Activated T-helper 9 cell treated with anti-CD3 and anti-CD28 coated beads, Interleukin-2, amount 50 U/mL, for 16 hours (primary cell): ENCODE measurements around the gene CAMSAP1.

Experiments
- DNase-seq: peaks from one replicate; pipeline ENCODE4 v3.0.0-alpha.2; 2020; ENCODE audit warnings: low read depth

CAMSAP1 gene

GRCh38 chr9:135774794-135775525 is 132.4 kb downstream of the CAMSAP1 start:
- no peak for DNase-seq

GRCh38 chr9:135774239-135774747 is 133.1 kb downstream of the CAMSAP1 start:
- no peak for DNase-seq

- no peak for DNase-seq
These were observed 133.7 kb downstream of the CAMSAP1 start for GRCh38 chr9:135773530-135774238.

GRCh38 chr9:135772702-135773493 is 134.4 kb downstream of the CAMSAP1 start:
- DNase-seq: no peak

- no peak for DNase-seq
These were observed 135.2 kb downstream of the CAMSAP1 start for GRCh38 chr9:135772056-135772646.

- DNase-seq: no peak
These were observed 135.8 kb downstream of the CAMSAP1 start for GRCh38 chr9:135771401-135772051.

GRCh38 chr9:135770771-135771170 is 136.6 kb downstream of the CAMSAP1 start:
- DNase-seq: no peak

- DNase-seq: no peak
These were observed 137.2 kb downstream of the CAMSAP1 start for GRCh38 chr9:135770203-135770535.

GRCh38 chr9:135769489-135770202 is 137.7 kb downstream of the CAMSAP1 start:
- DNase-seq: no peak

GRCh38 chr9:135768516-135769218 is 138.7 kb downstream of the CAMSAP1 start:
- DNase-seq: no peak

GRCh38 chr9:135766707-135767106 is 140.6 kb downstream of the CAMSAP1 start:
- DNase-seq: no peak

- no peak for DNase-seq
These were observed 141.1 kb downstream of the CAMSAP1 start for GRCh38 chr9:135766251-135766650.

- DNase-seq: no peak
These were observed 141.9 kb downstream of the CAMSAP1 start for GRCh38 chr9:135765416-135765815.

- DNase-seq: no peak
These were observed 142.6 kb downstream of the CAMSAP1 start for GRCh38 chr9:135764731-135765130.

- DNase-seq: no peak
These were observed 143.5 kb downstream of the CAMSAP1 start for GRCh38 chr9:135763716-135764446.

GRCh38 chr9:135762921-135763320 is 144.4 kb downstream of the CAMSAP1 start:
- DNase-seq: no peak

GRCh38 chr9:135761845-135762168 is 145.5 kb downstream of the CAMSAP1 start:
- DNase-seq: no peak

- DNase-seq: no peak
These were observed 146.0 kb downstream of the CAMSAP1 start for GRCh38 chr9:135761150-135761844.

- no peak for DNase-seq
These were observed 146.9 kb downstream of the CAMSAP1 start for GRCh38 chr9:135760465-135760864.
